Choroid plexus epithelial cell (primary cell): Measurements from ENCODE around the gene LAD1.

ENCODE experiments used
- DNase-seq: peaks from one replicate; pipeline ENCODE4 v3.0.0-alpha.2; 2010; ENCODE audit warnings: low read depth
- H3K4me3 ChIP-seq: 2 replicates; pipeline ENCODE4 v1.5.1; 2011; ENCODE audit warnings: low read depth, mild to moderate bottlenecking, control low read depth, low read length, moderate library complexity
- TF ChIP-seq, protein P1 (sequence below): conservative IDR thresholded peaks from 2 replicates; pipeline ENCODE4 v1.5.1; 2011; ENCODE audit warnings: low read depth, mild to moderate bottlenecking, control low read depth, inconsistent platforms, low read length, moderate library complexity

Gene LAD1

DNA sequence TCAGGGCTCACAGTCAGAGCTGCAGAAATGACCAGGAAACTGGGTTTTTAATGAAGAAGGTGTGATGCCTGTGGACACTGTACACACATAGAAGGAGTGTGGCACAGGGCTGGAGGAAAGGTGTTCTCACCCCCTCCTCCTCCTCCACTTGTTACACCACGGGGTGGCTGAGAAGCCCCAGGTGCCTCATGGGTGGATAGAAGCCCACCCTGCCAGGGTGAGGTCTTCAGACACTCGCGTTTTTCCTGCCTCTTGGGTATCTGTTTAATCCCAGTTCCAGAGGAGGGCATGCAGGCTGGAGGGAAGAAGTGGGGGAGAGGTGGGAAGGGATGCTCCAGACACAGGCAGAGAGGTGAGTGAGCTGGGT, 9.7 kb upstream of the LAD1 start:
- no peak for DNase-seq
- TF ChIP-seq, protein P1, sequence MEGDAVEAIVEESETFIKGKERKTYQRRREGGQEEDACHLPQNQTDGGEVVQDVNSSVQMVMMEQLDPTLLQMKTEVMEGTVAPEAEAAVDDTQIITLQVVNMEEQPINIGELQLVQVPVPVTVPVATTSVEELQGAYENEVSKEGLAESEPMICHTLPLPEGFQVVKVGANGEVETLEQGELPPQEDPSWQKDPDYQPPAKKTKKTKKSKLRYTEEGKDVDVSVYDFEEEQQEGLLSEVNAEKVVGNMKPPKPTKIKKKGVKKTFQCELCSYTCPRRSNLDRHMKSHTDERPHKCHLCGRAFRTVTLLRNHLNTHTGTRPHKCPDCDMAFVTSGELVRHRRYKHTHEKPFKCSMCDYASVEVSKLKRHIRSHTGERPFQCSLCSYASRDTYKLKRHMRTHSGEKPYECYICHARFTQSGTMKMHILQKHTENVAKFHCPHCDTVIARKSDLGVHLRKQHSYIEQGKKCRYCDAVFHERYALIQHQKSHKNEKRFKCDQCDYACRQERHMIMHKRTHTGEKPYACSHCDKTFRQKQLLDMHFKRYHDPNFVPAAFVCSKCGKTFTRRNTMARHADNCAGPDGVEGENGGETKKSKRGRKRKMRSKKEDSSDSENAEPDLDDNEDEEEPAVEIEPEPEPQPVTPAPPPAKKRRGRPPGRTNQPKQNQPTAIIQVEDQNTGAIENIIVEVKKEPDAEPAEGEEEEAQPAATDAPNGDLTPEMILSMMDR = no peak
- H3K4me3 ChIP-seq = no peak overlapping the region

- TF ChIP-seq, protein P1 = peak; percentile 98
- DNase-seq = peak; percentile 83
- H3K4me3 ChIP-seq = no peak overlapping the region
These were observed 9.2 kb upstream of the LAD1 start for GRCh38 chr1:201408176-201408833.

DNA sequence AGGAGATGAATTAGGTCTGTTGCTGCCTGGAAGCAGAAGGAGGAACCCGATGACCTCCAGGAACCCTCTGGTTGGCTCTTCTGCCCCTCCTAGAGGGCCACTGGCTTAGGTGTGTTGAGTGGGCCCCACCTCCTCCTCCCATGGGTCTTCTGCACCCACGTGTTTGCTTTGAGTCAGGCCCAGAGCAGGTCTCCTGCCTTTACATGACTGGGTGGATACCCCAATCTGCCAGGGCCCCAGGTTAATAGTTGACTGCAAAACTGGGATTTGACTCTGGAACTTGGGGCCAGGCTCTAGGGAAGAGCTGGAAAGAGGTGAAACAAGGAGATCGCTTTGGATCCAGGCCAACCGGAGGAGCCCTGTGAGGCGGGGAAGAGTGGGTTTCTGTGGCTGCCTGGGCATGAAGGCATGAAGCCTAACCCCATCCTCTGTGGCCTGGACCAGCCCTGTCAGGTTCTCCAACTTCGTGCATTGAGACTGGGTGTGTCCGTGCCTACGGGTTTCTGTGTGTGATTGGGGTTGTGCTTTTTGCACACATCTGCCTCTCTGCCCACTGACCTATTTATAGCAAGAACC, 7.8 kb upstream of the LAD1 start:
- TF ChIP-seq, protein P1 = no peak
- no peak for DNase-seq
- no peak overlapping the region for H3K4me3 ChIP-seq

DNA sequence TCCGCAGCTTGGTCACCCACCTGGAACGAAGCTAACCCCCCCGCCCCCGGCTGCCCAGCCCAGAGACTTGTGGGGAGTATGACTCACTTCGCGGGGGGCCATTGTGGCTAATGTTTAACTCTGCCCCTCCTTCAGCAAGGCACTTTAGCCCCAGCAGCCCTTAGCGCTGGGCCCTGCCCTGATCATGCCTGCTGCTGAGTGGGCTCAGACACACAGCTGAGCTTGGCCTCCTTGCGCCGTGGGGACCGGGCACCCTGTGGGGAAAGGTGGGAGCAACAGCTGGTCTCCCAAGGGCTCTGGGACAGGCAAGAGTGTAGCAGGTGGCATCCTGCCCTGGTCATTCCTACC, 6.3 kb upstream of the LAD1 start:
- DNase-seq = no peak
- H3K4me3 ChIP-seq = no peak overlapping the region
- TF ChIP-seq, protein P1 = no peak

GRCh38 chr1:201404722-201405483, 5.8 kb upstream of the LAD1 start:
- no peak for DNase-seq
- TF ChIP-seq, protein P1 = no peak
- H3K4me3 ChIP-seq = no peak overlapping the region

GRCh38 chr1:201404055-201404454, 4.9 kb upstream of the LAD1 start:
- TF ChIP-seq, protein P1 = no peak
- H3K4me3 ChIP-seq = no peak overlapping the region
- no peak for DNase-seq
